Measurements from ENCODE around the gene LDLRAD4. TPM values are rescaled to one million over a fixed set of nuclear protein-coding genes. Genes with fewer than 3 reads are reported as not detected.

LDLRAD4 gene
- total RNA-seq, 1 donor from 2014 or later = 30.5 TPM

DNA sequence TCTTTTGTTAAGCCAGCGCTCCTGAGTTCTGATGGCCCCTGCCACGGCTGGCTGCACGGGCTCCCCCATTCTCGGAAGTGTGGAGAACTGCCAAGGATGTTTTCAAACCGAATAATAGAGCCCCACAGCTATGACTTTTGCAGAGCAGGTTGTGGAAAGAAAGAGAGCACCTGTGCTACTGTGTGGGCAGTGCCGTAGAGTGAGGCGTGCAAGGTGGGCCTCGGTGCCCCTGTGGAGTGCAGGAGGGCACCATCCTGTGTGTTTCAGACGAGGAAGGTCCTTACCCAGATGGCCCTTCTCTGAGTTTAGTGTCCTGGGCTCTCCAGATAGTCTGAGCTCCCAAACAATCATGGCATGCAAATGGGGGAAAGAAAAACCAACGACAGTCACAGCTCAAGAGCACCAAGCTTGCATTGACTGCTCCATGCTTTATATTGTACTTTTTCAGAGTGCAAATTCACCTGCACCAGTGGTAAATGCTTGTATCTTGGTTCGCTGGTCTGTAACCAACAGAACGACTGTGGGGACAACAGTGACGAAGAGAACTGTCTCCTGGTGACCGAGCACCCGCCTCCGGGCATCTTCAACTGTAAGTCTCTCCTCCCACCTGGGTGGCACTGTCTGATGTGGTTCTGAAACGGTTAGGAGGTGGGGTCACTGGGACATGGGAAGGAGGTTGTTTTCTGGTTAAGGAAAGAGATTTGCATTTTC, 219.4 kb downstream of the LDLRAD4 start:
- peak overlapping the region; percentile 57 for H3K4me3 Mint-ChIP-seq (ENCODE audit: low read depth)
- H3K27me3 Mint-ChIP-seq (ENCODE audit: low read depth) = no peaks in the 10 kb centered on the region
- H3K36me3 Mint-ChIP-seq (ENCODE audit: low read depth) = no peaks in the 10 kb centered on the region
- H3K4me1 Mint-ChIP-seq (ENCODE audit: low read depth) = peaks cover 59% of the 10 kb centered on the region
- DNase-seq (ENCODE audit: low spot score) = peak; percentile 43
- H3K27ac Mint-ChIP-seq = peak overlapping the region; percentile 95
- no peaks in the 10 kb centered on the region for H3K9me3 Mint-ChIP-seq
- intact Hi-C loops (cut with micrococcal nuclease) = loop anchor here (1.0 to 5.0 kb wide), 7 partner anchors 27 to 222 kb away; no protein-coding TSS in a partner anchor

DNA sequence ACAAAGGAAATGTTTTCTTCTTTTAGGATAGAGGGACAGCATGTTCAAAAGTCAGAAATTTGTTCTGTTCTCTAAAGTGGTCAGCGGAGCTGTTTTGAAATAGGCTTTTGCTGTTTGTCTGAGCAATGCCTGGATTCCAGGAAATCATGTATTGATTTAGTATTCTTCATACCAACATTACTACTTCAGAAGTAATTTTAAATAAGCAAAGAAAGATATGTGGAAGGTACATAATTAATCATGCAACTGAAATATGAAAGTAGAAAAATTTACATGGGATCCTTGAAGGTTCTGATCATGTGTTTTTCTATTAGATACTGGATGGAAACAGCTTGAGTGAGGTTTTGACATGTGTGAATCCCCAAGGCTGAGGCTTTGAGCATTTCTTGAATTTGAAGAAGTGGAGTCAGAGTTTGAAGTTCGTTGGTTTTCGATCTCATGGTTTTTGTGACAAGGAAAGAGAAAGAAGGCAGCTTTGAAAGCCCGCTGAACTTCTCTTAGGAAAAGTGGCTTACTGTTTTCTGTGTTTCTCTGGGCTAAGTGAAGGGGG, 220.0 kb downstream of the LDLRAD4 start:
- H3K9me3 Mint-ChIP-seq = no peaks in the 10 kb centered on the region
- peaks cover 59% of the 10 kb centered on the region for H3K4me1 Mint-ChIP-seq (ENCODE audit: low read depth)
- no peaks in the 10 kb centered on the region for H3K27me3 Mint-ChIP-seq (ENCODE audit: low read depth)
- peak overlapping the region; percentile 57 for H3K4me3 Mint-ChIP-seq (ENCODE audit: low read depth)
- intact Hi-C loops (cut with micrococcal nuclease) = loop anchor here (1.0 to 5.0 kb wide), 6 partner anchors 26 to 222 kb away; no protein-coding TSS in a partner anchor
- H3K36me3 Mint-ChIP-seq (ENCODE audit: low read depth) = no peaks in the 10 kb centered on the region
- no peak for DNase-seq (ENCODE audit: low spot score)
- H3K27ac Mint-ChIP-seq = peak overlapping the region; percentile 95

DNA sequence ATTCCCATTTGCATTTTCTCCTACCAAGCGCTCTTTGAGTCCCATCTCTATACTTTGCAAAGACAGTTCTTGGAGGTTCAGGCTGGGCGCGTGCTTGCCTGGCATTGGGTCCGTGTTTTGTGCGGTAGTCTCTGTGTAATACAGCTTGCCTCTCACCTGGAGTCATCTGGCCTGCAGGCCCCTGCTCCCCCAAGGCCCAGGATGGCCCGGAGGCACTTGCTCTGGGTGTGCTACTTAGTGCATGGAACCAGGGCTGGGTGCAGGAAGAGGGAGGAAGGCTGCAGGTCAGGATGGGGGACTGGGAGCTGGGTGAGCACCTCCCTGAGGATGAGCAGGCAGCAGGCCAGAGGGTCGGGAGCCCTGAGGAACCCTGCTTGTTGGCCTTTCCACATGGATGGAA, 220.9 kb downstream of the LDLRAD4 start:
- Mint-ChIP-seq H3K36me3 (ENCODE audit: low read depth) (no peaks in the 10 kb centered on the region), H3K4me1 (ENCODE audit: low read depth) (peaks cover 61% of the 10 kb centered on the region), H3K4me3 (ENCODE audit: low read depth) (peak overlapping the region; percentile 44), H3K9me3 (no peaks in the 10 kb centered on the region), H3K27me3 (ENCODE audit: low read depth) (no peaks in the 10 kb centered on the region), H3K27ac (peak overlapping the region; percentile 84)
- intact Hi-C loops (cut with micrococcal nuclease) = loop anchor here (2.0 to 5.0 kb wide), 3 partner anchors 25 to 173 kb away; no protein-coding TSS in a partner anchor
- DNase-seq (ENCODE audit: low spot score) = no peak

DNA sequence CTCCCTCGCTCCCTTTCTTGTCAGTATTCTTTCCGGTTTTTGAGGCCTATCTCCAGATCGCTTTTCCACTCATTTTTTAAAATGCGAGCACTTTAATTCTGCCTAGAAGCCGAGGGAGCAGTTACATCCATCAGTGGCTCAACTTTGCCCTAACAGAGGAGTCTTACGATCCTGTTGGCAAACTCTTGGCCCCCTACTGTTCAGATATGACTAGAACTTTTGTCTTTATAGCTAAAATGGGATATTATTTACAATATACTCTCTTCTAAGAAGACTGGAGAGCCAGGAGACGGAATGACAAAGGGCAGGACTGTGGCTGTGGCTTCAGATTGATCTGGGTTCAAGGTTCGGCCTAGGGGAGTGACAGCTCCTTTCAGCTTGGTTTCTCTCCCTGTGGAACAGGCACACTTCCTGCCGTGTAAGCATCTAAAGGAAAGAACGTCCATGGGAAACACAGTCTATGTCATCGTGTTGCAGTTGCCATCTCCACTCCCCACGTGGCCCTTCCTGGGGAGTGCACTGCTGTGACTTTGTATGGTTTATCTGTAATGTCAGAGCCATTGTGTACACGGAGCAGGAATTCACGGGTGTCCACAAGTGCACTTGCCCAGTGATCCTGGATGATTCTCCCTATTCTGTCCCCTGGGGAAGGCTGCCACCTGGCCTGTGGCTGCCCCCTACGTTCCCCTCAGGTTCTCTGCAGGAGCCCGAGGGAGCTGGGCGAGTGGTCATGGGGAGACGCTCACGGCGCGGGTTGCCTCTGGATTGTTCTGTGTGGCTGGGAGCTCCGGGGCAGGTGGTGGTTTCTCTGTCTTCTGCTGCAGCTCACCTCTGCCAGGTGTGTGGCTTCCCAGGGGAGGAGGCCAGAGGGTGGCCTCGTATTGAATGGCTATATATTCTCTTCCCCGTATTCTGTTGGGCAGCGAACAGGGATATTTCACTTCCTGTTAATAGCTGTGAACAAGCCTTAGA, 222.0 kb downstream of the LDLRAD4 start:
- Mint-ChIP-seq H3K4me3 (ENCODE audit: low read depth) (no peak overlapping the region), H3K36me3 (ENCODE audit: low read depth) (no peaks in the 10 kb centered on the region), H3K27ac (no peak overlapping the region), H3K27me3 (ENCODE audit: low read depth) (no peaks in the 10 kb centered on the region), H3K4me1 (ENCODE audit: low read depth) (peaks cover 57% of the 10 kb centered on the region), H3K9me3 (no peaks in the 10 kb centered on the region)
- intact Hi-C loops (cut with micrococcal nuclease) = no loop called here
- DNase-seq (ENCODE audit: low spot score) = no peak

DNA sequence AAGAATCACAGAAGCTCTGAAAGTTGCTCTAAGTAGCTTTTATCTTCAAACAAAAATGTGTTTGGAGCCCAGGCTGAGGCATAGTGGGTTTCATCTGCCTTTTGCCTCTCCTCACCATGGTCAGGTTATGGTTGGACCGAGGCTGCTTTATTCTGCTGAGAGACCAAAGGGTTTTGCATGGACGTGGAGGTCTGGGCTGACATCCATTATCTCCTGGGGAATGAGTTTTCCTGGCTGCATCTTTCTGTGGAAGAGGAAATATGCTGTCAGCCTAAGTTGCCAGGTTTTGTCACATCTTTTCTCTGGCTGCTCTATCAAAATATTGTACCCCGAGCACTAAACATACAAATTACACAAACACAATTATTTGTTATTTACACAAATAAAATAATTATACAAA, 223.2 kb downstream of the LDLRAD4 start:
- Mint-ChIP-seq H3K4me3 (ENCODE audit: low read depth) (no peak overlapping the region), H3K27me3 (ENCODE audit: low read depth) (no peaks in the 10 kb centered on the region), H3K4me1 (ENCODE audit: low read depth) (peaks cover 49% of the 10 kb centered on the region), H3K36me3 (ENCODE audit: low read depth) (no peaks in the 10 kb centered on the region), H3K9me3 (no peaks in the 10 kb centered on the region), H3K27ac (no peak overlapping the region)
- intact Hi-C loops (cut with micrococcal nuclease) = no loop called here
- DNase-seq (ENCODE audit: low spot score) = no peak

DNA sequence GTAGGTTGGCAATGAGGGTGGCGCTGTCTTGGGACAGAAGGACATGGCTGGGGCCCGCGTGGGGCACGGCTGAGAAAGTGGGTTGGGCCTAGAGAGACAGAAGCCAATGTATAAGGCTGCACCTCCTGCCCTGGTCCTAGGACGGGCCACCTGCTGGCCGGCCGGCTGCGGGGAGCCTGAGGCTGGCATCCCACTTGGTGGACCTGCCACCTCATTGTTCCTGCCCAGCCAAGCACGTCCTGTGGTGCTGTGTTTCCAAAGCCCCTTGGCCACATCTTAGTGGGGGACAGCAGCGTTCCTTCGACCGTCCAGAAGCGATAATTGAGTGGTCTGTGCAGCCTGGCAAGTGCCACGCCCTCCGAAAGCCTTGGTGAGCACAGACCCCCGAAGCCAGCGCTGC, 223.9 kb downstream of the LDLRAD4 start:
- DNase-seq (ENCODE audit: low spot score) = no peak
- Mint-ChIP-seq H3K27ac (no peak overlapping the region), H3K27me3 (ENCODE audit: low read depth) (no peaks in the 10 kb centered on the region), H3K4me1 (ENCODE audit: low read depth) (peaks cover 42% of the 10 kb centered on the region), H3K9me3 (no peaks in the 10 kb centered on the region), H3K4me3 (ENCODE audit: low read depth) (no peak overlapping the region), H3K36me3 (ENCODE audit: low read depth) (no peaks in the 10 kb centered on the region)
- intact Hi-C loops (cut with micrococcal nuclease) = no loop called here

DNA sequence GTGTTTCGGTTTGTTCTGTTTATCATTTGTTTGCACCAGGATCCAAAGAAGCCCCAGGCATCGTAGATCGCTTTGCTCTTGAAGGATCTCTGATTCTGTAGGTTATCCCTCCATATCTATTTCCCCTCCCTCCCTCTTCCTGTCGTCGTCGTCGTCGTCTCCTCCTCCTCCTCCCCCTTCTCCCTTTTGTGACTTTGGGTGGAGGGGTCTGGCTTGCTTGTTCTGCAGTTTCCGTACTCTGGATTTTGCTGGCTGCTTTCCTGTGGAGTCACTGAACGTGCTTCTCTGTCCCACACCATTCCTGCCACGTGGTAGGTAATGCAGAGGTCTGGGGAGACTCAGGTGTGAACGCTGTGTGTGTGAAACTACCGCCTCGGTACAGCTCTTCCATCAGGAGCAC, 225.0 kb downstream of the LDLRAD4 start:
- intact Hi-C loops (cut with micrococcal nuclease) = no loop called here
- no peak overlapping the region for H3K27ac Mint-ChIP-seq
- no peaks in the 10 kb centered on the region for H3K36me3 Mint-ChIP-seq (ENCODE audit: low read depth)
- no peaks in the 10 kb centered on the region for H3K9me3 Mint-ChIP-seq
- DNase-seq (ENCODE audit: low spot score) = no peak
- peaks cover 33% of the 10 kb centered on the region for H3K4me1 Mint-ChIP-seq (ENCODE audit: low read depth)
- no peaks in the 10 kb centered on the region for H3K27me3 Mint-ChIP-seq (ENCODE audit: low read depth)
- H3K4me3 Mint-ChIP-seq (ENCODE audit: low read depth) = no peak overlapping the region

DNA sequence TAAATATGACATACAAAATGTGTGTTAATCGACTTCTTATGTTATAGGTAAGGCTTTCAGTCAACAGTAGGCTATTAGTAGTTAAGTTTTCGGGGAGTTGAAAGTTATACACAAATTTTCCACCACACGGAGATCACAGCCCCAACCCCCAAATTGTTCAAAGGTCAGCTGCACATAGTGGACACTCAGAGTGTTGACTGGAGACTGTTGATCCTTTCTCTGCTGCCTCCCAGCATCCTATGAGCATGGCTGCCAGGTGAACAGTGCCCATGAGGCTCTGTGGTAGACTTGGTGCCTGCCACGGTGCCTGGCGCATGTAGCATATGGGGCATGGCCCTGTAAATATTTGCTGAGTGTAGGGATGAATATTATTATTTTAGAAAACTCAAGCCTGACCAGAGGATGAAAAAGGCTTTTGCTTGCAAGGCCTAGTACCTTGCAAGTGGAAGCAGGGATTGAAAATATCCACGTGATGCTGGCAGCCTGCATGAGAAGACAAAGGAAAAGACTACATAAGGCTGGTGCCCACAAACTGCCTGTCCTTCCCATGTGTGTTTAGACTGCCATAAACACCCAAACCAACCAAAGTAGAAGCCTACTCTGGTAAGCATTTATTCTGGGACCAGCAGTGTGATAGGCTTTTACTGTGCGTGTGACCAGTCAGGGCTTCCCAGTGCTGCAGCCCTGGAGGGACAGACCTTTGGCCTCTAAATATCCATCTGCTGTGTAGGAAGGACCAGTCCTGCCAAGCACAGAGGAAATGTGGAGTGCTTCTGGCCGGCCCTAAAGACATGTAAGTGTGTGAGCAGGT, 226.1 kb downstream of the LDLRAD4 start:
- intact Hi-C loops (cut with micrococcal nuclease) = no loop called here

DNA sequence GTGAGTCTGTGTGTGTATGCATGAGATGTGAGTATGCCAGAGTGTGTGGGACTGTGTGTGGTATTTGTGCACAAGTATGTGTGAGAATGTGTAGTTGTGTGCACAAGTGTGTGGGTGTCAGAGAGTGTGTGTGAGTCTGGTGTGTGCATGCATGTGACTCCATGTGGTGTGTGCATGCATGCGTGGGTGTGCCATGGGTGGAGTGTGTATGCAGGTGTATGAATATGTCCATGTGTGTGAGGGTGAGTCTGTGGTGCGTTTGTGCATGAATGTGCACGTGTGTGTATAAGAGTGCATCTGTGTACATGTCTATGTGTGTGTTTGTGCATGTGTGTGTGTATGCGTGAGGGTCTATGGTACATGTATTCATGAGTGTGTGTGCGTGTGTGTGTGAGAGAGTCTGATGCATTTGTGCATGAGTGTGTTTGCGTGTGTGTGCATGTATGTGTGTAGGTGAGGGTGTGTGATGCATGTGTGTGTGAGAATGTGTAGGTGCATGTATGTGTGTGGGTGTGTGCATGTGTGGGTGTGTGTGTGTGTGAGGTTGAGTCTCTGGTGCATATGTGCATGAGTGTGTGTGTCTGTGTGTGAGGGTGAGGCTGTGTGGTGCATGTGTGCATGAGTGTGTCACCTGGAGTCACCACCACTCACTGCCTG, 226.8 kb downstream of the LDLRAD4 start:
- no peak overlapping the region for H3K4me3 Mint-ChIP-seq (ENCODE audit: low read depth)
- no peaks in the 10 kb centered on the region for H3K9me3 Mint-ChIP-seq
- H3K27ac Mint-ChIP-seq = no peak overlapping the region
- DNase-seq (ENCODE audit: low spot score) = no peak
- peaks cover 18% of the 10 kb centered on the region for H3K4me1 Mint-ChIP-seq (ENCODE audit: low read depth)
- intact Hi-C loops (cut with micrococcal nuclease) = no loop called here
- no peaks in the 10 kb centered on the region for H3K36me3 Mint-ChIP-seq (ENCODE audit: low read depth)
- no peaks in the 10 kb centered on the region for H3K27me3 Mint-ChIP-seq (ENCODE audit: low read depth)

More for the DNA sequence above, 226.1 kb downstream of the LDLRAD4 start:
- no peak overlapping the region for H3K27ac Mint-ChIP-seq
- H3K9me3 Mint-ChIP-seq = no peaks in the 10 kb centered on the region
- no peak for DNase-seq (ENCODE audit: low spot score)
- H3K27me3 Mint-ChIP-seq (ENCODE audit: low read depth) = no peaks in the 10 kb centered on the region
- H3K4me3 Mint-ChIP-seq (ENCODE audit: low read depth) = no peak overlapping the region
- H3K36me3 Mint-ChIP-seq (ENCODE audit: low read depth) = no peaks in the 10 kb centered on the region
- peaks cover 24% of the 10 kb centered on the region for H3K4me1 Mint-ChIP-seq (ENCODE audit: low read depth)

DNA sequence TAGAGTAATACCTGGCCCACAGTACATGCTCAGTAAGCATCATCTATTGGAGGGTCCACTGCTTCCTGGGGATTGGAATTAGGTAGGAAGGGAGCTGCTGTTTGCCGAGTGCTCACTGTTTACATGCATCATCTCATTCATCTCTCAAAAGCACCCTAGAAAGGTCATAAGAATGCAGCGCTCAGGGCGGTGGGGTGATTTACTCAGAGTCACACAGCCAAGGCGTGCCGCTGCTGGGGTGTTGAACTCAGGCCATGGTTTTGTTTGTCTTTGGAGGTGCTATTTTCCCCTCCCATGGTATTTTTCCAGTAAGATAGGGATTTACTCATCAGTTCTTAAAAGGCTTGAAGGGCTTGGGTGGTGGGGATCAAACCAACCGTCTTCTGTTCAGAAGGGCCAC, 227.5 kb downstream of the LDLRAD4 start:
- DNase-seq (ENCODE audit: low spot score) = no peak
- Mint-ChIP-seq H3K4me3 (ENCODE audit: low read depth) (no peak overlapping the region), H3K9me3 (no peaks in the 10 kb centered on the region), H3K27ac (no peak overlapping the region), H3K27me3 (ENCODE audit: low read depth) (no peaks in the 10 kb centered on the region), H3K36me3 (ENCODE audit: low read depth) (no peaks in the 10 kb centered on the region), H3K4me1 (ENCODE audit: low read depth) (peaks cover 18% of the 10 kb centered on the region)
- intact Hi-C loops (cut with micrococcal nuclease) = no loop called here

DNA sequence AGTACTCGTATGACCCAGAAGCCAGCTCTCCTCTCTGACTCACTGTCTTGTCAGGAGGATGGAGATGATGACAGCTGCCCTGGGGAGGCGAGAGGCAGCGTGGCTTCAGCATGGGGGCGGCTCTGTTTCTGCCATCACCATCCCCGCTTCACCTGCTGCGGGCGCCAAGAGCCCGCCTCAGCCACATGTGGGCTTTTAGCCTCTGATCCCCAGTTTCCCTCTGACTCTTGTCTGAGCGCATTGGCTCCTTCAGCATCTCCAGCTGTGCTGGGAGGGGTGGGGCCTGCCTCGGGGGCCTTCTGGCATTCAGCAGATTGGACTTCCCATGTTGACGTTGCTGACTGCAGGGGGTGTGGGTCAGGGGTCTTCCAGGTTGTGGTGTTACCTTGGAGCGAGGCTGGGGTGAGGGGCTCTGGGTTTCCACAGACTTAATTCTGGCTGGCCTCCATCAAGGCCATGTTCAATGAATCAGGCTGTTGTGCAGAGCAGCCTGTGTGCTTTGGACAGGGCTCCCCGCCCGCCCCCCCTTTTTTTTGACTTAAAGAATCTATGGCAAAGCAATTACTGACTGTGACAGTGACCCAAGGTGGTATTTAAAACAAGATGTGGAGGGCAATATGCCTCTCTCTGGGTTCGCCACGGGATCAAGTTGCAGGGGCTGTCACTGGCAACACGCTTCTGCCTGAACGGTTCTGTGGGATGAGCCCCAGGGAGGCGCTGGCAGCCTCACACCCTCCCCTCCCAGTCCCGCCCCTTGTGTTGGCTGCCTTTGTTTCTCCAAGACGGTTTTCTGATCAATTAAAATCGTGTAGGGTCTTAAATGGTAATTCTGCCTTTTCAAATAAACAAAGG, 228.3 kb downstream of the LDLRAD4 start:
- intact Hi-C loops (cut with micrococcal nuclease) = no loop called here
- Mint-ChIP-seq H3K4me1 (ENCODE audit: low read depth) (peaks cover 18% of the 10 kb centered on the region), H3K36me3 (ENCODE audit: low read depth) (no peaks in the 10 kb centered on the region), H3K27ac (no peak overlapping the region), H3K27me3 (ENCODE audit: low read depth) (no peaks in the 10 kb centered on the region), H3K9me3 (no peaks in the 10 kb centered on the region), H3K4me3 (ENCODE audit: low read depth) (no peak overlapping the region)
- no peak for DNase-seq (ENCODE audit: low spot score)
